ENCODE measurements around the gene RPS15.
"Not testable (repeated sequence)": the region's sequence is repeated elsewhere in the genome, so short reads cannot be mapped to it uniquely, and the experiment has no call there.

The RPS15 gene

DNA sequence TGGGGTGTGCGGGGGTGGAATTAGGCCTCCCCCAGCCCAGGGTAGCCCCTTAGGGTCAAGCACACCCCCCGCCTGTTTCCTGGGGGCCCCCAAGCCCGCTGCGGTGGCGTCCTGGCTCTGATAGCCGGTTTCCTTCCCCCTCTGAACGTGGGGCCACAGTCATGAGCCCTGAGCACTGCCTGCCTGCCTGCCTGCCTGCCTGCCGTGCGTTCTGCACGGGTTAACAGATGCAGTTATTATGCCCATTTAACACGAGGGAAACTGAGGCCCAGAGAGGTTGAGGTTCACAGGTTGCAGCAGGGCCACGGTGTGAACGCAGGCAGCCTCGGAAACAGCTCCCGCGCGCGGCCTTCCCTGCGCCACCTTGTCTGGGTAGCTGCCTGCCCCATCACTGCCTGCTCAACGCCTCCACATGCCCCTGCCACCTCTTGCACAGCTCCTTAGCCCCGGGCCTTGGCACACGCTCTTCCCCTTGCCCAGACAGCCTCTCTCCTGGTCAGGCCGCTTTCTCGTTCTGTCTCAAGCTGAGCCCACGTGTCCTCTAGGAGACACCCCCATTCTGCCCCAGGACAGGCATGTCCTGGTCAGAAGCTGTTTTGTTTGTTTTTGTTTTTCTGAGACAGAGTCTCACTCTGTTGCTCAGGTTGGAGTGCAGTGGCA, 35.7 kb upstream of the RPS15 start:
- no peak for DNase-seq

DNA sequence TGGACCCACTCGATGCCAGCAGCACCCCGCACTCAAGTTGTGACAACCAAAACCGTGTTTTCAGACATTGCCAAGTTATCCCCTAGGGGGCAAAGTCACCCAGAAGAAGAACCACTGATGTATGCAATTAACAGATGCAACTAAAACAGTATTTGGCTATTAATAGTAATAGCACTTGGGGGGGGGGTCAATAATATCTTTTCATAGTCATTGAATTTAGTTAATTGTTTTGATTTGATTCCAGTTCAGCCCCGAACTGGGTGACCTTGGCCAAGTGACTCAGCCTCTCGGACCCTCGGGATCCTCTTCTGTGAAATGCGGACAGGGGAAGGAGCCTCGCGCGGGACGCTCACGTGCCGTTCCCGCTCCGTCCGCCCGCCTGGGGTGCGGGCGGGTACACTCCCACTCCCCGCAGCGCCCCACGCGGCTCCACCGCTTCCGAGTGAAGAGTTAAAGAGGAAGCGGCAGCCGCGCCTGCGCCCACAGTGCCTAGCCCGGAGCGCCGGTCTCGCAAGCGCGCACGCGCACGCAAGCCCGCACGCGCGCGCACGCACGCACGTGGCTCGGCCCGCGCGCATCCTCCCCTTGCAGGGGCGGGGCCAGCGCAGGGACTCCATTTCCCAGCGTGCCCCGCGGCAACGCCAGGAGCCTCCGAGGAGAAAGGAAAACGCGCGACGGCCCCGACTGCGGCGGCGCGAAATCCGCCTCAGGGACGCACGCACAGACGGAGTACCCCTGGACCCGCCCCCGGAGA, 31.2 kb upstream of the RPS15 start:
- peak; percentile 91 for DNase-seq

DNA sequence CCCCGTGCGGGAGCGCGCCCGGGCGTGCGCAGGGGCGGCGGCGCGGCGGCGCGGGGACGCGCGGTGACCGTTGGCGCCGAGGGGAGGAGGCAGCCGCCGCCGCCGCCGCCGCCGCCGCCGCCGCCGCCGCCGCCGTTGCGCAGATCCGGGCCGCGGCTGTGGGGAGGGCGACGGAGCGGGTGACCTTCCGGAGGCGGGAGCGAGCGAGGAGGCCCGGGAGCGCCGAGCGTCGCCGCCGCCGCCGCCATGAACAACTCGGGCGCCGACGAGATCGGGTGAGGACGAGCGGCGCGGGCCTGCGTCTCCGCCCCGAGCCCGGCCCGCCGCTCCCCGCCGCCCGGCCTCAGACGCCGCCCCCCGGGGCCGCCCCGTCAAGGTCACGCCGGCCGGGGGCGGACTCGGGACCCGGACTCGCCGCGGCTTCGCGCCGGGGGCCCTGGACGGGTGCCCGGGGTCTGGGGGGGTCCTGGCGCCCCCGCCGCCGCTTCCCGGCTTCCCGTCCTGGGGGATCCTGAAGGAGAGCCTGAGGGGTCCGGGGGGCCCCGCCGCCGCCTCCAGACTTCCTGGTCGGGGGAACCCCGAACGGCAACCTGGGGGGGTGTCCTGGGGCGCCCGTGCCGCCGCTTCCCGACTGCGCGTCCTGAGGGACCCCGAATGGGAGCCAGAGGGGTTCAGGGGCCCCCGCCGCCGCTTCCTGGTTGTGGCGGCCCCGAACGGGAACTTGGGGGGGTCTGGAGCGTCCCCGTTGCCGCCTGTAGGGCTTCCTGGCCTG, 30.5 kb upstream of the RPS15 start, which contains the start of gene DAZAP1:
Gene DAZAP1, plus strand, starts transcription at position 59 of the 772 bp plus-strand sequence. Its CDS starts 188 bp downstream, at position 247.
- DNase-seq: no peak

DNA sequence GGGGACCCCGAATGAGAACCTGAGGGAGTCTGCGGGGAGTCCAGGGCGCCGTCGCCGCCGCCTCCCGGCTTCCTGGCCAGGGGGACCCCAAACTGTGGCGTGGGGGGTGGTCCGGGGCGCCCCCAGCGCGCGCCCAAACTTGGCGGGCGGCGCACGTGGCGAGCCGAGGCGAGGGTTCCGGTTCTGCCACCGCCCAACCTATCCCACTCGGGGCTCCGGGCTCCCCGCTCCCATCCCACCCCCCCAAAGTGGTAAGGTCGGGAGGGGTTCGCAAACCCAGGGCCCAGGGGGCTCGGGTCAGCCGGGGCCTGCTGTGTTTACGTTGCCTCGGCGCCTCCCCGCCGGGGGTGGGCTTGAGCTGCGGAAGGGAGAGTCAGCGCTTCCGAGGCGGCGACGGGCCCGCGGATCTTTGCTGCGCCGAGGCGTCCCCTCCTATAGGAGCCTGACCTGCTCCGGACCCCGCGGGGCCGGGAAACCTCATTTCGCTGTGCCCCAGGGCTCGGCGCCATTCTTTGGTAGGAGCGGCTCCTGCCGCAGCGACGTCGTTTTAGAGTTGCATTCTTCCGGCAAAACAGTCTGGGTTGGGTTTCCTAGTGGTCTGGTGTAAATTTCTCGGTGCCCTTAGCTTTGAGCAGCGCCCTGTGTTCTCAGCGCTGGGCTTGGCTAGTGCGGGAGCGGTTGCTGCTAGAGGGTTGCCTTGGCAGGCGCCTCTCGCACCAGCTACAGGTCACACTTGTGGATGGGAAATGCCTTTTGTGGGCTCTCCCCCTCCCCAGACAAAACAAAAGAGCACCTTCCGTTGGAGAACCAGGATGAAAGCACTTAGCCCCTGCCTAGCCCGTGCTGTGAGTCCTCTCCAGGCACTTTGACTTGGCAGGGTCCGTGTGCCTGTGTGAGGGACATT, 29.6 kb upstream of the RPS15 start:
- DNase-seq: no peak

DNA sequence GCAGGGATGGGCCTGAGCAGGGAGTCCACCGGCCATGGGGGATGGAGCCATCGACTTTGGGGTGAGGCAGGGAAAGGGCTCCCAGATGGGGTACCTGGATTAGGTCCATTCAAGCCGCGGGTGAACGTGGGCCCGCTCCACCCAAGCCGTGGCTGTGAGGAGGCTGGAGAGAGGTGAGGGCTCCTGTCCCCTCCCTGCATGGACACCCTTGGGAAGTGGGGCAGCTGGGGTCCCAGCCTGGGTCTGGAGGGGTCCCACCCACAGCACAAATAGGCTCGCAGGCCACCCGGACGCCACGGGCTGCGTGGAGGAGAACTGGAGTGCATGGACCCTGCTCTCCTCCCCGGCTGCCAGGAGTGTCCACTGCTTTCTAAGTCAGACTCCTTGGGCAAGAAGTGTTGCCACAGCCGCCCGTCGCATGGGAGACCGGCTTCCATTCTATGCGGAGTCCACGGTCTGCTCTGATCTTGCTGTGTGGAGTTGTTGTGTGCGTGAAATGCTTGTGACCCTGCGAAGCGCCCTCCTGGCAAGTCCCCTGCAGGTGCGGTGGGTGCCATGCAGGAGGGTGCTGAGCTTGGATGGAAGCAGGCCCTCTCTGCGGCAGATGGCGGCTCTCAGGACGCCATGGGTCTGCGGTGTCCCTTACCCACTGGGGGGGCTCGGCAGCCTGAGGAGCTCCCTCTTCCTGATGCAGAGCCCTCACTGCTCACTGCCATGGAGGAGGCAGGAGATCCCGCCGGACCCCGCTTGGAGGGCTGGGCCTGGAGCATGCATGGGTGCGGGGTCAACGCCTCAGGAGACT, 28.8 kb upstream of the RPS15 start:
- DNase-seq: no peak

DNA sequence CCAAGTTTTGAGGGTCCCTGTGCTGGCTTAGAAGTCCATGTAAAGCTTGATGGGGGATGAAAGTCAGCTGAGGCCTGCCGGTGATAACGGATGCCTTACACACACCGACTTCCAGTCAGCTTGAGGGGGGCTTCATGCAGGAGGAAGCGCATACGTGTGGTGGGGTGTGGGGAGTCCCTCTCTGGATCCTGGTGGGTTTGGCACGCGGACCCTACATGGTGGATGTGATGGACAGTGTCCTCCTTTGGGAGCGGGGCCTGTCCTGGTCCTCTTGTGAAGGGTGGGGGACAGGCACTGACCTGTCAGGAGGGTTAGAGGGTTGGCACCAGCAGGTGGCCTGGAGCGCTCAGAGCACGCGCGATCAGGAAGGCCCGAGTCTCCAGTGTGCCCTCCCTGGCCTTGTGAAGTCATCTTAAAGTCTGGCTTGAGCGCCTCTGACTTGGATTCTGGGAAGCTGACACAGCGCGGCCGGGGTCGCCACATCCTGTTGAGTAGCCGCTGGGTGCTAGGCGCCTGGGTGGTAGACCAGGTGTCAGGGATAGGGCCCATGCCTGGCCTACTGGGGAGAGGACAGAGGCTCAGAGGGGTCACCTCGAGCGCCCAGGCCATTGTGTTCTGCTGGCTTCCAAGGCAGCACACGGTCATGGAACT, 27.9 kb upstream of the RPS15 start:
- no peak for DNase-seq

DNA sequence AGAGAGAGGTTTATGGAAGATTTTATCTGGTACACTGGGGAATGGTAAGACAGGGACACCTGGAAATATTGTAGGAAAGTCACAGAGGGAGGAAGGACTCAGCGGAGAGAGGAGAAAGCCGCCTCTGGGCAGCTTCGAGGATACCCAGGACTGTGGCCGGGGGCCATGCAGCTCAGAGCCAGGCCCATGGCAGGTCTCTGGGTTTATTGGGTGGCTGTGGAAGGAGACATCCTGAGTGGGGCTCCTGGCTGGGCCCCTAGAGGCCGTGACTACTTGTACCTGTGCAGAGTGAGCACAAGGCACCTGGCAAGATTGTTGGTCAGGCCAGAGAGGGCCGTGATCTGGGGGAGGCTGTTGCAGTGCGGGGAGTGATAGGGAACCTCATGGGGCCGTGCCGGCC, 27.4 kb upstream of the RPS15 start:
- no peak for DNase-seq

DNA sequence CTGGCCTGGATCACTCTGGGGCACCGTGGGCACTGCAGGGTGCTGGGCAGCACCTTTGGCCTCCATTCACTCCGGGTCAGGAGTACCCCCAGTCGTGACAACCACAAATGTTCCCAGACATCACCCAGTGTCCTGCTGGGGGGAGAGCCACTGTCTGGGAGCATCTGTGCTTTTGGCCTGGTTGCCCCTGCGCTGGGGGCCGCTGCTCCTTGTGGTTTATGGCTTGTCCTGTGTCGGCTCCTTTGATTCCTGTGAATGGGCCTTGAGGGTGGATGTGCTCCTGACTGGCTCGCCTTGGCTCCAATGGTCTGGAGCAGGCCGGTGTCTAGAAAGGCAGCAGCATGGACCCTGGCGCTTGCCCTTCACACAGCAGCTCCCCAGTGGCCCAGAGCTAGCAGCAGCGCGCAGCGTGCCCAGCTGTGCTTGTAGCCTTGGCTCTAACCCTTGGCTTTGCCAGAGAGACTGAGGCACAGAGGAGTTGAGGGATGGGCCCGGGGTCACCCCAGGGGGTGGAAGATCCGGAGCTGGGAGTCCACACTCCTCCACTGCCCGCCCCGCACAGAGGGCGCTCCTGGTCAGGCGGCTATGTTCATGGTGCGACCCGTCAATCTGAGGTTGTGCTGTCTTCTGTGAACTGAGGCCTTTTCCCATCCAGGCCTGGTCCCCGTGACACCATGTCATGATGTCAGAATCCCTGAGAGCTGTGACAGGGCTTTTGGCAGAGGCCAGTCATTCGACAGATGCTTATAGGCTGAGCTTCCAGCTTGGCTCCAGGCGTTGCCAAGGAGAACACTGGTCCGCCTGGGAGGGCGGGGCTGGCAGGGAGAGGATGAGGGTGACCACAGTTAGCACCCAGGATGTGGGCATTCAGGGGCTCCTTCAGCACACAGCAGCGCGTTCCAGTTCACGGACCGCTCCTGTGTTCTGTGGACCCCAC, 26.7 kb upstream of the RPS15 start:
- DNase-seq: no peak

DNA sequence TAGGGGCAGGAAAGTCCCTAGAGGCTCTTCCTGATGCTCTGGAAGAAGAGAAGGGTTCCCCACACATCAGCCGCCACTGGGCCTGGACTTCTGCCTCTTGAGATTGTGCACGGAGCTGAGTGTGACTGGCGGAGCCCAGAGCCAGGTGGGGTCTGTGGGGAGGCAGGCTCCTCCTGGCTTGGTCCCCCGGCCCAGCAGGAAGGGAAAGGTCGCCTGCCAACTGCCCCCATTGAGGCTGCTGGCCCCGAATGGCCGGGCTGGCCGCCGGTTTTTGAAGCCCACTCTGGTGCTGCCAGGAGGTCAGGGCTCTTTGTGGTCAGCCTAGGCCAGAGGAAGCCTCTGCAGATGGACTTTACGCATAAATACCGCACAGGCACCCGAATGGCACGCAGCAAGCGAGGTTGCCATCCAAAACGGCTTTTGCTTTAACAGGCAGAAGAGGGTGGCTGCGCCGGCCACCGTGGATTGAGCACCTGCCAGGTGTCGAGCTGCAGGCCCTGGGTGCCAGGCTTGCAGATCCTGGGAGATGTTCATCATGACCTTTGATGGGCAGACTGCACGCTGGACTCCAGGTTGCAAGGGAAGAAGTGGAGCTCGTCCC, 25.8 kb upstream of the RPS15 start:
- DNase-seq: no peak

DNA sequence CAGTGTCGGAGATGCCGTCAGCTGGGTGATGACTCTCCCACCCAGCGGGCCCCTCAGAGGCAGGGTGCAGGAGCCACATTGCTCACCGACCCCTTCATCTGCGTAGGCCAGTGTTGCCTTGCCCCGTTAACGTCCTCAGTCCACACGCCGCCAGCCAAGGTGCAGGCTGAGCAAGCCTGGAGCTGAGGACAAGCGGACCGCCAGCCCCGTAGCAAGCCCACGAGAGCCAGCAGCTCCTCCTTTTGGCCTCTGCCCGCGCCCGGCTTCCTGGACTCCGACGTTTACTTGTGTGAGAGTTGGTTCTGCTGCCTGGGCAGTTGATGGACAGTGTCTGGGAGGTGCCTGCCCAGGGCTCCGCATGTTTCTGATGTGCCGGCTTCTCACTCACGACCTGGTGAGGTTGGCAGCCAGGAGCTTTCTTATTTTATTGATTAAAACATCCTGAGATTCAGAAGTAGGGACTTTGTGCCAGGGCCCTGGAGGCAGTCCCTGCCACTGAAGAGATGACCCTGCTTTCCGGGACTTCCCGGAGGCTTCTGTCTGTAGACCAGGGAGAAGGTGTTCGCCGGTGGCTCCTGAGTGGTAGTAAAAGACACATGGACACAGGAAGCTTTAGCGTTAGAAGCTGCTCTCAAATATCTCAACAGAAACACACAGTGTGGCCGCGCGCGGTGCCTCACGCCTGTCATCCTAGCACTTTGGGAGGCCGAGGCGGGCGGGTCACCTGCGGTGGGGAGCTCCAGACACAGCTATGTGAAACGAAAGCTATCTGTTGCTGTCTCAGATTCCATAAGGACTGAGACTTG, 25.0 kb upstream of the RPS15 start:
- no peak for DNase-seq

DNA sequence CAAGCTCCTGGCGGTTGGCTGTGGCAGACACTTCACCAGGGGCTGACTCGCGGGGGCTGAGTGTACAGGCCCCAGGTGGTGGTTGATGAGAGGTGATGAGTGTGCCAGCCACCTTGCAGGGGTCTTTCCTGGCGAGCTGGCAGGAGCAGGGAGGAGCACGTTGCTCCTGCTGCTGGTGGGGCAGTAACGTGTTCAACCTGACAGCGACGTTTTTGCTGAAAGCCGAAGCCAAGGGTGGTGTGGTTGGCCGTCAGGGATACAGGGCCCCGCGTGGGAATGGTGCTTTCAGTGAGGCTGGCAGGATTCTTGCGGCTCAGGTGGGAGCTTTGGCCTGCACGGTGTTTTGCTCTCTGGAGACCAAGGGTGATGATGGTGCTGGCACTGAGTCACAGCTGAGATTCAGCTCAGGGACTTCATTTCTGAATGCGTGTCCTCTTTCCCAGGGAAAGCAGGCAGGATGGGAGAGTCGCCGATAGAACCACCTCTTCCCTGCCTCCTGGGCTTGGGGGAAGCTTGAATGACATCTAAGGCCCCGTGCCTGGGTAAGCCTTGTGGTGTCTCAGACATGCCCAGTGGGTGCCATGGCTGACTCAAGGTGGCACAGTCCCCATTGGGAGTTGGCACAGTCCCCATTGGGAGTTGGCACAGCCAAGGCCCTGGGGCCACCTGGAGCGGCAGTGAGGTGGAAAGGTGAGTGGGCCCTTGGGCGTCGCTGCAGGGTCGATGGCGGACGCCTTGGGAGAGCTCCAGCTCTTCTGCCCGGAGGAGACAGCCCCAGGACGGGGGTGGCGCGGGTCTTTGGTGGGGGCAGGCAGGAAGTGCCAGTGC, 22.0 kb upstream of the RPS15 start:
- no peak for DNase-seq

DNA sequence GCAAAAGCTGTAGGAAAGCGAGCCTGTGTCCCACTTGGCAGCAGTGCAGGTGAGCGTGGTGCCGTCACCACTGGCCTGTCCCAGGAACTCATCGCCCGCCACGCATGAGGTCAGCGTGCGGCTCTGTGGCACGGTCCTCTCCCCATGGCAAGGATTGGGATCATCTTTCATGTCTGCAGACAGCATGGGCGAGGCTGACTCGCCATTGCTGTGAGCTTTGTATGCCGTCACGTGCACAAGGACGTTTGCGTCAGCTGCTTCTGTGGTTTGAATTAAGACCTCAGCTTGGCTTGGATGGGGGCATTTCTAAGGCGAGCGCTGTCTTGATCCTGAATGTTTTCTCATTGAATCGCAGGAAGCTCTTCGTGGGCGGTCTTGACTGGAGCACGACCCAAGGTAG, 21.1 kb upstream of the RPS15 start:
- no peak for DNase-seq

DNA sequence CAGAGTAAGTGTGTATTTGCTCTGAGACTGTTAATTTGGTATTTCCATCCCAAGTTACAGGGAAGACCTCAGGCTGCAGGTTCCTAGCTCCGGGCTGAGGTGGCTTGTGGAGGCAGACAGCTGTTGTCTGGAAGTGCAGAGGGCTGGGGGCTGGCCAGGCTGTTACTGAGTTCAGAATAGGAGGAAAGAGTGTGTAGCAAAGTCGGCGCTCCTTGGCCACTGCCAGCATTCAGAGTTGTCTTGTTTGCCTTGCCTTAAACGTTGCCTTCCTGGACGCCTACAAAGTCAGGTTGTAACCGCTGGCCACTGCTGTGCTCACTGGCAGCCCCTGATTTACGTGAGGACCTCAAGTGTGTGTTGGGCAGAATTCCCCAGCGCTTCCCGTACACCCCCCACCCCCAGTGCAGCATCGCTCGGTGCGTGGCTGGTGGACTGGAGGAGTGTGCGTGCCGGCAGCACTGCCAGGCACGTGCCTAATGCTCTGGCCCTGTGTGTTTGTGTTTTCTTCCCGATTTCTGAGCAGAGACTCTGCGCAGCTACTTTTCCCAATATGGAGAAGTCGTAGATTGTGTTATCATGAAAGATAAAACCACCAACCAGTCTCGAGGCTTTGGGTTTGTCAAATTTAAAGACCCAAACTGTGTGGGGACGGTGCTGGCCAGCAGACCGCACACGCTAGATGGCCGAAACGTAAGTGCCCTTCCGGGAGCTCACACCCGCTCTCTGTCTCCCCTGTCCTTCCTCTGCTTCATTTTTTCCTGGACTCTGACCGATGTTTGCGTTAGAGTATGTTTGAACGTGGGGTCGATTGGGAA, 20.3 kb upstream of the RPS15 start:
- DNase-seq: no peak

DNA sequence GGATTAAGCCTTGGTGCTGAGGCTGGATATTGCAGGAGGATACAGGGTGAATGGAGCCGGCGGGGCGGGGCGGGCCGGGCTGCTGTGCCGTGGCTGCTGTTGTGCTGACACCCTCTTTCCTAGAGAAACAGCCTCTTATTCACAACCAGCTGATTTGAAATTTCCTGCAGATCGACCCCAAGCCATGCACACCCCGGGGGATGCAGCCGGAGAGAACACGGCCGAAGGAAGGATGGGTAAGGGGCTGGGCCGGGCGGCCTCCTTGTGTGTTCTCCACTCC, 19.8 kb upstream of the RPS15 start:
- DNase-seq: no peak

DNA sequence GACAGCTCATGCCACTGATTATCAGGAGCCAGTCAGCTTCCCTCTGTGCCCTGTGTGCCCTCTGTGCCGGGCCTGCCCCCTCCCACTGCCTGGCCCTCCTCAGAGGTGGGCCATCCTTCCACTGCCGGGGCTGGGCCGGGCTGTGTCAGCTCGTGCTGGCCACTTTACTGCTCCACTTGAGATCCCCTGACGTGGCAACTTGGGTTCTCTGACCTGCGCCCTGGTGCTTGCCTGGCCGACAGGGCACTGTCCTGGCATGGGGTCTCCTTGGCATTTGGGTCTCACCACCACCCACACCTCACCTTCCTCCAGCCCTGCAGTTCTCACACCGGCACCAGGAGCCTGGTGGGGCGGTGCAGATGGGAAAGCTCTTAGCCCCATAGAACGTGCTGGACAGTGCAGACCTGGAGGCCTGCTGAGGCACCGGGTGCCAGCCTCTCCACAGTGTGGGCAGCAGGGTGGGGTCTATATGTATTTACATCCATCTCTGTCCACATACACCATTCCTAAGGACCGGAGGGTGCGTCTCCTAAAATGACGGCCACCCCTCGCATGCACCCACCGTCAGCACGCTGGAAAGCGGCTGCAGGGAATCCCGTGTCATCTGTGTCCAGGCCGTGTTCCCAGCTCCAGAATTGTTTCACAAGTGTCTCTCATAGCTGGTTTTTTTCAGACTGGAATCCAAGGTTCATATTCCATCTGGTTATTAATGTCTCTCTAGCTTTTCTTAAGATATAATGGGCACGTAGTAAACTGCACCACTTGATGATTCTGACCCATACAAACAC, 19.1 kb upstream of the RPS15 start:
- DNase-seq: no peak

DNA sequence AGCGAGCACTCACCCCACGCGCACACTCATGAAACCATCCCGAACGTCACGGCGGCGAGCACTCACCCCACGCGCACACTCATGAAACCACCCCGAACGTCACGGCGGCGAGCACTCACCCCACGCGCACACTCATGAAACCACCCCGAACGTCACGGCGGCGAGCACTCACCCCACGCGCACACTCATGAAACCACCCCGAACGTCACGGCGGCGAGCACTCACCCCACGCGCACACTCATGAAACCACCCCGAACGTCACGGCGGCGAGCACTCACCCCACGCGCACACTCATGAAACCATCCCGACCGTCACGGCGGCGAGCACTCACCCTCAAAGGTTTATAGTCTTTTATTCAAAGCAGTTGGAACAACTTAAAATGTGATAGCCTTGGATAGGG, 18.1 kb upstream of the RPS15 start:
- not testable (repeated sequence) for DNase-seq
